ENCODE measurements around the gene LIN7B. TPM values are rescaled to one million over a fixed set of nuclear protein-coding genes. Genes with fewer than 3 reads are reported as not detected.

LIN7B gene
- total RNA-seq, 1 experiment from 2014 or later = 4.2 TPM

GRCh38 chr19:49111218-49111998 lies 2.8 kb upstream of the LIN7B start:
- no peak overlapping the region for H2BK5ac ChIP-seq (ENCODE audit: insufficient read length, low read length)

More at GRCh38 chr19:49111218-49111998, 2.8 kb upstream of the LIN7B start:
- Histone ChIP-seq H4K8ac (replicated peaks; ENCODE audit: insufficient read length, low read depth, low read length) (no peak overlapping the region), H3K23ac (ENCODE audit: insufficient read length, low read depth, low read length) (no peak overlapping the region), H3K4ac (ENCODE audit: low read depth, low read length) (no peak overlapping the region), H4K20me1 (ENCODE audit: control insufficient read depth, insufficient read depth, insufficient read length) (no peaks in the 10 kb centered on the region), H3K4me1 (ENCODE audit: insufficient read depth, low read length) (no peaks in the 10 kb centered on the region), H3T11ph (ENCODE audit: low read length) (no peak overlapping the region), H3K23me2 (ENCODE audit: insufficient read length, low read depth, low read length, poor library complexity, severe bottlenecking) (no peaks in the 10 kb centered on the region), H3K79me1 (ENCODE audit: insufficient read depth, low read depth, low read length, poor library complexity, severe bottlenecking) (no peaks in the 10 kb centered on the region), H2AK5ac (ENCODE audit: insufficient read length, low read length) (no peak overlapping the region), H2AFZ (ENCODE audit: low read length) (no peak overlapping the region), H3K27me3 (ENCODE audit: insufficient read depth, low read length) (no peaks in the 10 kb centered on the region), H4K5ac (ENCODE audit: insufficient read length, low read depth, low read length) (no peak overlapping the region), H3K27ac (ENCODE audit: insufficient read length, low read depth, low read length) (no peak overlapping the region), H2BK15ac (ENCODE audit: low read depth, low read length) (no peak overlapping the region), H3K18ac (ENCODE audit: insufficient read length, low read depth, low read length) (no peak overlapping the region), H3K56ac (ENCODE audit: insufficient read length, low read depth, low read length) (no peak overlapping the region), H3K4me2 (ENCODE audit: insufficient read depth, insufficient read length, low read length) (no peak overlapping the region), H2BK20ac (ENCODE audit: low read depth, low read length, poor library complexity, severe bottlenecking) (no peak overlapping the region), H3K9me3 (ENCODE audit: control insufficient read depth, low read depth, low read length) (no peaks in the 10 kb centered on the region), H2BK12ac (ENCODE audit: insufficient read length, low read depth, low read length) (no peak overlapping the region), H3K79me2 (ENCODE audit: insufficient read depth, low read length) (no peaks in the 10 kb centered on the region), H4K91ac (ENCODE audit: insufficient read length, low read depth, low read length) (no peak overlapping the region), H3K9ac (ENCODE audit: extremely low read depth, insufficient read length, low read length) (no peak overlapping the region), H2BK120ac (ENCODE audit: low read depth, low read length, poor library complexity, severe bottlenecking) (no peak overlapping the region), H3K14ac (ENCODE audit: insufficient read depth, low read length) (no peak overlapping the region)
- peaks cover 23 to 29% (median 29%) of the 10 kb centered on the region in 3 experiments for H3K36me3 Mint-ChIP-seq (ENCODE audit: insufficient read depth in 1 of 3, low read depth in 3 of 3)
- TF ChIP-seq, protein P1, sequence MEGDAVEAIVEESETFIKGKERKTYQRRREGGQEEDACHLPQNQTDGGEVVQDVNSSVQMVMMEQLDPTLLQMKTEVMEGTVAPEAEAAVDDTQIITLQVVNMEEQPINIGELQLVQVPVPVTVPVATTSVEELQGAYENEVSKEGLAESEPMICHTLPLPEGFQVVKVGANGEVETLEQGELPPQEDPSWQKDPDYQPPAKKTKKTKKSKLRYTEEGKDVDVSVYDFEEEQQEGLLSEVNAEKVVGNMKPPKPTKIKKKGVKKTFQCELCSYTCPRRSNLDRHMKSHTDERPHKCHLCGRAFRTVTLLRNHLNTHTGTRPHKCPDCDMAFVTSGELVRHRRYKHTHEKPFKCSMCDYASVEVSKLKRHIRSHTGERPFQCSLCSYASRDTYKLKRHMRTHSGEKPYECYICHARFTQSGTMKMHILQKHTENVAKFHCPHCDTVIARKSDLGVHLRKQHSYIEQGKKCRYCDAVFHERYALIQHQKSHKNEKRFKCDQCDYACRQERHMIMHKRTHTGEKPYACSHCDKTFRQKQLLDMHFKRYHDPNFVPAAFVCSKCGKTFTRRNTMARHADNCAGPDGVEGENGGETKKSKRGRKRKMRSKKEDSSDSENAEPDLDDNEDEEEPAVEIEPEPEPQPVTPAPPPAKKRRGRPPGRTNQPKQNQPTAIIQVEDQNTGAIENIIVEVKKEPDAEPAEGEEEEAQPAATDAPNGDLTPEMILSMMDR (conservative IDR thresholded peaks at IDR 0.05) = no peak
- no peak overlapping the region for H3K4me3 Mint-ChIP-seq
- H3K4me1 Mint-ChIP-seq = peaks cover 17 to 33% of the 10 kb centered on the region in 2 experiments
- peaks cover 0 to 2% of the 10 kb centered on the region in 2 experiments; a peak in 2 of 5 replicates for H3K9me3 Mint-ChIP-seq
- H3K27ac Mint-ChIP-seq = 0 out of 7 replicates have a peak overlapping the region, but pooled peaks of 1 of the 3 experiments have one; percentile 44
- peaks cover 8% of the 10 kb centered on the region for H3K27me3 Mint-ChIP-seq (ENCODE audit: low read depth)
- DNase-seq = no peak
- WGBS (ENCODE audit: extremely low coverage, insufficient read length, low lambda C conversion rate) = no CpG with 5 or more reads among the region's 11 CpGs

All from H9 (cell line).